Caco-2 (cell line): ENCODE results near the gene LARP1B. TPM values are rescaled to one million over a fixed set of nuclear protein-coding genes. Genes with fewer than 3 reads are reported as not detected.

Experiments used
- total RNA-seq: library from RNA; stranded (reverse); gene quantifications from 2 replicates; pipeline ENCODE4 v1.2.3, GENCODE V29; 2022

LARP1B gene
- total RNA-seq, 1 experiment from 2014 or later: 23.6 TPM

Other genes starting within 250 kb of the LARP1B start
- gene PLK4, start 180.4 kb upstream of the LARP1B start, total RNA-seq: 28.2 and 31.1 TPM in 2 replicates
- gene MFSD8, start 96.1 kb upstream of the LARP1B start, total RNA-seq: 24.3 and 27.9 TPM in 2 replicates
- 14.9 and 15.1 TPM in 2 replicates for gene ABHD18, start 95.9 kb upstream of the LARP1B start, total RNA-seq
- gene PGRMC2, start 226.5 kb downstream of the LARP1B start, total RNA-seq: 72.5 and 73.1 TPM in 2 replicates